GM12865 (cell line): Measurements from ENCODE around the gene KRTAP12-1.

Experiments
- DNase-seq: peaks from one replicate; pipeline ENCODE4 v3.0.0; 2010; ENCODE audit warnings: low read depth
- H3K4me3 ChIP-seq: 2 replicates; pipeline ENCODE4 v1.5.1; 2011; ENCODE audit warnings: mild to moderate bottlenecking, low read depth, low read length, control low read depth
- CTCF ChIP-seq: IDR thresholded peaks from 2 replicates; pipeline ENCODE4 v1.5.1; 2011; ENCODE audit warnings: low read length, control low read depth, low read depth, inconsistent platforms; ENCODE audit not compliant: insufficient read depth; ENCODE audit errors: missing control alignments

The KRTAP12-1 gene

GRCh38 chr21:44653656-44654575 lies 28.0 kb downstream of the KRTAP12-1 start:
- no peak for TF ChIP-seq CTCF
- no peak overlapping the region for H3K4me3 ChIP-seq
- DNase-seq = no peak

GRCh38 chr21:44653123-44653522 lies 28.8 kb downstream of the KRTAP12-1 start:
- no peak for DNase-seq
- TF ChIP-seq CTCF = no peak
- H3K4me3 ChIP-seq = no peak overlapping the region

- DNase-seq = no peak
- no peak for TF ChIP-seq CTCF
- H3K4me3 ChIP-seq = no peak overlapping the region
These were observed 30.8 kb downstream of the KRTAP12-1 start for GRCh38 chr21:44650973-44651675.

GRCh38 chr21:44650265-44650972 lies 31.5 kb downstream of the KRTAP12-1 start:
- no peak for TF ChIP-seq CTCF
- DNase-seq = no peak
- no peak overlapping the region for H3K4me3 ChIP-seq

GRCh38 chr21:44649521-44650100 lies 32.4 kb downstream of the KRTAP12-1 start:
- H3K4me3 ChIP-seq = no peak overlapping the region
- DNase-seq = no peak
- no peak for TF ChIP-seq CTCF

- no peak for TF ChIP-seq CTCF
- no peak overlapping the region for H3K4me3 ChIP-seq
- no peak for DNase-seq
These were observed 33.2 kb downstream of the KRTAP12-1 start for GRCh38 chr21:44648557-44649311.
